B cell (primary cell): ENCODE results near the gene SLC9C1.

ENCODE experiments used
- CTCF ChIP-seq: fragments of 200-600 bp; IDR thresholded peaks from one replicate; pipeline ENCODE4 v1.8.0; 2022; ENCODE audit warnings: antibody characterized with exemption, mild to moderate bottlenecking
- EZH2 ChIP-seq: IDR thresholded peaks from 2 replicates; pipeline ENCODE4 v1.6.1; 2012; ENCODE audit warnings: borderline replicate concordance, low read depth, mild to moderate bottlenecking, moderate library complexity, low read length; ENCODE audit not compliant: insufficient read depth, poor library complexity, severe bottlenecking

GRCh38 chr3:112134335-112135124 is 159.5 kb downstream of the SLC9C1 start:
- TF ChIP-seq CTCF (no peak), EZH2 (no peak)
